ENCODE measurements around the gene ANKS1B.

- TF ChIP-seq CTCF (conservative IDR thresholded peaks at IDR 0.05; ENCODE audit: low read length): no peak
- TF ChIP-seq EZH2phosphoT487 (IDR thresholded peaks at IDR 0.05; ENCODE audit: borderline replicate concordance): no peak
Measured at GRCh38 chr12:99372257-99372920, 612.3 kb downstream of the ANKS1B start.
